LoVo (cell line): Measurements from ENCODE around the gene CCDC30.

Source experiments
- DNase-seq: peaks from one replicate; pipeline ENCODE4 v3.0.0-alpha.2; 2016; ENCODE audit warnings: low spot score

CCDC30 gene

DNA sequence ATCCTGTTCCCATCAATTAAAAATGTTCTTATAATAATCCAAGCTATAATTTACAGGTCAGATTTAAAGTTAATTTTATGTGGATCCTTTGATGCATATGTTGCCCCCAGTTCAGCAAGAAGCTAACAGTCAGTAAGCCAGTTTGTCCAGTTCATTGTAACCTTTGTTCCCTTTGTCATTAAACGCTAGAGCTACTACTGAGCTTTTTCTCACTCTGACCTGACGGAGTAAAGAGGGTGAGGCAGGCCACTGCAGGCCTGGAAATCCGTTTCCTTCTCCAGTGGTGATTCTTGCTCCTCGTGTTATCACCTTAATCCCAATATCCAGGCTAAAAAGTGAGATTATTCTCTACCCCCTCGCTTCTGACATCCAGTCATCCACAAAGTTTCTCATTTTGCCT, 229.4 kb downstream of the CCDC30 start:
- DNase-seq = peak; percentile 66

DNA sequence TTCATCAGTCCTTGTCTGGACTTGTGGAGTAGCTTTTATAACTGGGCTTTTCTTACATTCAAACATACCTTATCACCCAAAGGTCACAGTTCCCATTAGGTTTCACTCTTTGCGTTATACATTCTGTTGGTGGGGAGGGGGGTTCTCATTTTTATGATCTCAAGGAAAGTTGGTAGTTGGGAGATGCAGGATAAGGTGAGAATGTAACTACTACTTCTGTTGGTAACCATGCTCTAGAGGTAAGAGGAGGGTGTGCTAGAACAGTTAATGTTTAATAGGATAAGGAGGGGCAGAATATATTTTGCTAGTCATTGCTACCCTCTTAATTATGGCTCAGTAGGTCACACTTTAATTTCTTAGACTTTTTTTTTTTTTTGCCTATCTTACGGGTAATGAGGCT, 229.8 kb downstream of the CCDC30 start:
- no peak for DNase-seq

DNA sequence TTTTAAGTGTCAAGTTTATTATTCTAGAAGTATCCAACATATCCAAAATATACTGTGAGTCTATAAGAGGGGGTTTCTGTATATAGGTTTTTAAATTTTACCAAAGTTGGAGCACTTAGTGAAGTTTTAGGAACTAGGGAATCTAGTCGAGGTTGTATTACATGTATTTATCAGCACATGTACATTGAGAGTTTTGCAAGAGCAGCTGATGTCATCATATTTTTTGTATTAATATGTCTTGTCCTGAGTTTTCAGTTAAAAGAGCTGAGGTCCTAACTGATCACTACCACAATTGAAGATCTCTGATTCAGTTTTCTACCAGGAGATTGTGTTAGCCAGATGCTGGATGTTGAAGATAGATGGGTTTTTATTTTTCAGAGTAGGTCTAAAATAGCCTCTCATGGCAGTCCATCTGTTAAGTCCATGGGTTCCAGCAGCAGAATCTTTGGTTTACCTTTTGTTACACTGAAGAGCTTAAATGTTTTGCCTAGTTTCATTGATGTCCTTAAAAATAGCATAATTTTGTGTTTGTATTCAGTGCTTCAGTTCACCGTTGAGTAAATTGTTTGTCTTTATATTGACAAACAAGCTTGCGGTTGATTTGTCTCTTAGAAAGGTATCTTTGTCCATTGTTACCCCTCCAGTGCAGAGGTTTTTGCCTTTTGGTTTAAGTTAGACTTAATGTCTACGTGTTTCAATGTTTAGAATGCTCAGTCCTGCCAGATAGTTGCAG, 235.2 kb downstream of the CCDC30 start:
- no peak for DNase-seq

DNA sequence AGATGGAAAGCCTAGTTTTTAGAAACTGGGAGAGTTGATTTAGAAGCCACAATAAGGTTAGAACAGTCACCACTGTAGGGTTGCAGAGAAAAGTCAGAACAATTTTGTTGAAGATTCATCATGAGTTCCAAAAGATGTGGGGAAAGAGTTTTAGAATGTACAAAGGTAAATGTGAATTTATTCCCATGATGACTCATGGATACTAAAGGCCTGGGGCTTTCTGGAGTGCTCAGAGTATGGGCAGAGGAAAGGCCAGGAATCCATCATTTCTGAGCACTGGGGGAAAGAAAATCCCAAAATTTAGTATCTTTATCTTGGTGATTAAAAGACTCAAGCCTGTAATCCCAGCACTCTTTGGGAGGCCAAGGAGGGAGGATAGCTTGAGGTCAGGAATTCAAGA, 236.9 kb downstream of the CCDC30 start:
- DNase-seq = no peak

DNA sequence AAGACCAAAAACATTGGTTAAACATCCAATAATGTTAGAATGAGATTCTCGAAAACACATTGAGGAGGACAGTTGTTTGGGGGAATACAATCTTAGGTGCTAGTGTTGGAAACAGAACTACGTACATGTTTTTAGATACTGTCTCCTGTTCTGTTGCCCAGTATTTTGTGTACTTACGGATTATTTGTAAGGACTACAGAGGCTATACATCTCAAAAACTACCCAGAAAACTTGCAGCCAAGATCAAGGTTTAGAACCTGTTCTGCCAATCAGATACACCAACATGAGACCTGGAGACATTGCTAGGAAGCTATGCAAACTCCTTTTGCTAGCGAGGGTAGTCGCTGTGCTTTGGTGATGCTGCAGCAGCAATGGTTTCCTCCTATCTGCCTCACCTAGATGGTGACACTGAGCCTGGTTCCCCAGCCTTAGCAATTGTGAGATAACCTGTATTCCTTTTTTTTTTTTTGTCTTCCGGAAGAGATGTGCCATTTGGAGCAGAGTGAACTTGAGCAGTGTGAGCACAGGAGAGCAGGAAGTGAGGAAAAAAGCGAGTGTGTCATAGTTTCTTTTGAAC, 240.9 kb downstream of the CCDC30 start:
- DNase-seq = no peak
